Keratinocyte (primary cell): ENCODE measurements around the gene DPPA3. TPM values are rescaled to one million over a fixed set of nuclear protein-coding genes. Genes with fewer than 3 reads are reported as not detected.

Experiments used
- DNase-seq: peaks from one replicate; pipeline ENCODE4 v3.0.0-alpha.2; 2011; ENCODE audit warnings: low read depth, missing footprints, low spot score
- FAIRE-seq: peaks from 2 replicates; lab custom pipeline; 2011; peaks lifted over from hg19 to GRCh38; lab: Jason Lieb, UNC
- H2AFZ ChIP-seq: 2 replicates; pipeline ENCODE4 v1.6.0; 2012; ENCODE audit warnings: low read length, control low read depth, inconsistent platforms; ENCODE audit not compliant: control insufficient read depth
- H3K27ac ChIP-seq: 2 replicates; pipeline ENCODE4 v1.5.1; 2011; ENCODE audit warnings: low read length; ENCODE audit not compliant: control insufficient read depth, insufficient read depth
- H3K27me3 ChIP-seq: 3 replicates; pipeline ENCODE4 v1.6.0; 2011; ENCODE audit warnings: low read length; ENCODE audit not compliant: control insufficient read depth, insufficient read depth; ENCODE audit errors: extremely low read depth
- H3K36me3 ChIP-seq, 2 experiments: 2 replicates in 1 of 2; 3 replicates in 1 of 2; pipeline ENCODE4 v1.5.1; 2011; ENCODE audit warnings: low read length in 2 of 2, mild to moderate bottlenecking in 1 of 2; ENCODE audit not compliant: control insufficient read depth in 2 of 2, insufficient read depth in 2 of 2; ENCODE audit errors: extremely low read depth in 1 of 2
- H3K4me1 ChIP-seq: 3 replicates; pipeline ENCODE4 v1.5.1; 2011; ENCODE audit warnings: low read length; ENCODE audit not compliant: control insufficient read depth, insufficient read depth; ENCODE audit errors: extremely low read depth
- H3K4me2 ChIP-seq: 3 replicates; pipeline ENCODE4 v1.6.0; 2011; ENCODE audit warnings: low read depth, low read length; ENCODE audit not compliant: control insufficient read depth, insufficient read depth; ENCODE audit errors: extremely low read depth
- H3K4me3 ChIP-seq, 3 experiments: fragments of 200-600 bp in 1 of 3; sonication (generic) in 1 of 3; 2 replicates in 2 of 3; 3 replicates in 1 of 3; pipeline ENCODE4 v1.5.1; 2011 to 2016; ENCODE audit warnings: low read length in 3 of 3, mild to moderate bottlenecking in 3 of 3, control low read depth in 2 of 3, inconsistent platforms in 1 of 3, low read depth in 1 of 3, mixed read lengths in 1 of 3, mixed run types in 1 of 3, moderate library complexity in 1 of 3; ENCODE audit not compliant: control insufficient read depth in 2 of 3, insufficient read depth in 2 of 3; ENCODE audit errors: extremely low read depth in 1 of 3
- H3K79me2 ChIP-seq: 2 replicates; pipeline ENCODE4 v1.6.0; 2012; ENCODE audit warnings: low read length; ENCODE audit not compliant: control insufficient read depth, insufficient read depth
- H3K9ac ChIP-seq: 3 replicates; pipeline ENCODE4 v1.6.0; 2011; ENCODE audit warnings: low read length; ENCODE audit not compliant: control insufficient read depth, insufficient read depth; ENCODE audit errors: extremely low read depth
- H3K9me1 ChIP-seq: 3 replicates; pipeline ENCODE4 v1.6.0; 2011; ENCODE audit warnings: low read length; ENCODE audit not compliant: control insufficient read depth, insufficient read depth; ENCODE audit errors: extremely low read depth
- H3K9me3 ChIP-seq: 2 replicates; pipeline ENCODE4 v1.5.1; 2012; ENCODE audit warnings: low read depth, low read length; ENCODE audit not compliant: control insufficient read depth
- H4K20me1 ChIP-seq: 3 replicates; pipeline ENCODE4 v1.6.0; 2011; ENCODE audit warnings: low read length; ENCODE audit not compliant: control insufficient read depth, insufficient read depth; ENCODE audit errors: extremely low read depth
- EZH2 ChIP-seq: IDR thresholded peaks from one replicate; pipeline ENCODE4 v1.6.1; 2012; ENCODE audit warnings: inconsistent platforms, mild to moderate bottlenecking, low read length, moderate library complexity
- dilution Hi-C: fragments of 300-500 bp; cut with MboI; formaldehyde crosslinking; loops from one replicate; pipeline ENCODE4 v1.7.0; 2020; ENCODE audit warnings: low sequenced_read_pairs; ENCODE audit not compliant: extremely low pct_ligation_motif_present
- polyA plus RNA-seq, 5 experiments: library from polyadenylated mRNA; depleted of rRNA in 3 of 5; stranded (reverse) in 3 of 5; stranded (forward) in 1 of 5; unstranded in 1 of 5; fragments of >200 nt; gene quantifications; 1 replicate in 1 of 5; 2 replicates in 3 of 5; 3 replicates in 1 of 5; pipeline versions ENCODE4 v1.2.1 to v1.2.3, GENCODE V29; 2011 to 2012; ENCODE audit warnings: missing spikeins in 2 of 5, low read depth in 1 of 5, low replicate concordance in 1 of 5
- TF ChIP-seq, protein P1 (sequence below), 3 experiments: IDR thresholded peaks in 1 of 3; conservative IDR thresholded peaks in 1 of 3; optimal IDR thresholded peaks in 1 of 3; 2 replicates in 2 of 3; 3 replicates in 1 of 3; pipeline versions ENCODE3 to v1.5.1; 2011; ENCODE audit warnings: low read length in 3 of 3, mild to moderate bottlenecking in 3 of 3, moderate library complexity in 2 of 3, control low read depth in 1 of 3, inconsistent platforms in 1 of 3; ENCODE audit not compliant: insufficient read depth in 2 of 3; ENCODE audit errors: extremely low read depth in 1 of 3

Gene DPPA3
- polyA plus RNA-seq, 1 donor (not counting 4 experiments of a cell fraction or from before 2014, with no cell fraction given) = not detected

DNA sequence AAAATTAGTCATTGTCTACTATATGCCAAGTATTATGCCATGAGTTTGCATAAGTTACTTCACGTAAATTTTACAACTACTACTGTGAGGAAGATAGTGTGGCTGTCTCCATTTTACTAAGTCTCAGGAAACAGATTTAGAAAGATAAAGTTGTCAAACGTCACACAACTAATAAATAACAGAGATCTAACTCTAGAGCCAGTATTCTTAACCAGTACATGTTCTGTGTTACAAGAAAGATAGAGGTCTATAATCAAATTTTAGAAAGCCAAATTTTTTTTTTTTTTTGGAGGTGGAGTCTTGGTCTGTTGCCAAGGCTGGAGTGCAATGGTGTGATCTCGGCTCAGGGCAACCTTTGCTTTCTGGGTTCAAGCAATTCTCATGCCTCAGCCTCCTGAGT is 21.8 kb downstream of the DPPA3 start:
- no peaks in the 10 kb centered on the region for H3K36me3 ChIP-seq
- dilution Hi-C loops = no loop called here
- no peak for TF ChIP-seq EZH2
- TF ChIP-seq, protein P1, sequence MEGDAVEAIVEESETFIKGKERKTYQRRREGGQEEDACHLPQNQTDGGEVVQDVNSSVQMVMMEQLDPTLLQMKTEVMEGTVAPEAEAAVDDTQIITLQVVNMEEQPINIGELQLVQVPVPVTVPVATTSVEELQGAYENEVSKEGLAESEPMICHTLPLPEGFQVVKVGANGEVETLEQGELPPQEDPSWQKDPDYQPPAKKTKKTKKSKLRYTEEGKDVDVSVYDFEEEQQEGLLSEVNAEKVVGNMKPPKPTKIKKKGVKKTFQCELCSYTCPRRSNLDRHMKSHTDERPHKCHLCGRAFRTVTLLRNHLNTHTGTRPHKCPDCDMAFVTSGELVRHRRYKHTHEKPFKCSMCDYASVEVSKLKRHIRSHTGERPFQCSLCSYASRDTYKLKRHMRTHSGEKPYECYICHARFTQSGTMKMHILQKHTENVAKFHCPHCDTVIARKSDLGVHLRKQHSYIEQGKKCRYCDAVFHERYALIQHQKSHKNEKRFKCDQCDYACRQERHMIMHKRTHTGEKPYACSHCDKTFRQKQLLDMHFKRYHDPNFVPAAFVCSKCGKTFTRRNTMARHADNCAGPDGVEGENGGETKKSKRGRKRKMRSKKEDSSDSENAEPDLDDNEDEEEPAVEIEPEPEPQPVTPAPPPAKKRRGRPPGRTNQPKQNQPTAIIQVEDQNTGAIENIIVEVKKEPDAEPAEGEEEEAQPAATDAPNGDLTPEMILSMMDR (optimal IDR thresholded peaks at IDR 0.05 in 1 of 3, IDR thresholded peaks at IDR 0.05 in 1 of 3, conservative IDR thresholded peaks at IDR 0.05 in 1 of 3; ENCODE audit: extremely low read depth in 1 of 3, insufficient read depth in 2 of 3, low read length in 3 of 3) = no peak
- FAIRE-seq (no peak), DNase-seq (no peak)
- no peak overlapping the region for H3K4me2 ChIP-seq
- no peaks in the 10 kb centered on the region for H3K9me3 ChIP-seq
- H3K27me3 ChIP-seq = no peaks in the 10 kb centered on the region
- H4K20me1 ChIP-seq = no peaks in the 10 kb centered on the region
- H3K4me3 ChIP-seq = no peak overlapping the region
- H3K27ac ChIP-seq = no peak overlapping the region
- H2AFZ ChIP-seq = no peak overlapping the region
- H3K9ac ChIP-seq = no peak overlapping the region
- H3K9me1 ChIP-seq = no peaks in the 10 kb centered on the region
- H3K79me2 ChIP-seq = no peaks in the 10 kb centered on the region
- H3K4me1 ChIP-seq = no peaks in the 10 kb centered on the region

- H2AFZ ChIP-seq = no peak within 1 kb of the TSS
- no peak within 1 kb of the TSS for H3K9ac ChIP-seq
- no peaks in the 10 kb centered on the region for H3K27me3 ChIP-seq
- DNase-seq = no peak
- no peaks in the 10 kb centered on the region for H3K79me2 ChIP-seq
- no peak for FAIRE-seq
- no peak within 1 kb of the TSS for H3K27ac ChIP-seq
- H3K9me3 ChIP-seq = no peaks in the 10 kb centered on the region
- no peak within 1 kb of the TSS for H3K4me2 ChIP-seq
- no peaks in the 10 kb centered on the region for H3K4me1 ChIP-seq
- H3K9me1 ChIP-seq = no peaks in the 10 kb centered on the region
- H3K4me3 ChIP-seq = no peak within 1 kb of the TSS
- H3K36me3 ChIP-seq = no peaks in the 10 kb centered on the region
- TF ChIP-seq EZH2 = no peak
- H4K20me1 ChIP-seq = no peaks in the 10 kb centered on the region
- dilution Hi-C loops = no loop called here
Measured at GRCh38 chr12:7747246-7747645, 36.0 kb downstream of the DPPA3 start, which contains the start of gene CLEC4C. TSS of gene CLEC4C (minus strand) at chr12:7747375. CDS start at chr12:7747348, 27 bp downstream.

DNA sequence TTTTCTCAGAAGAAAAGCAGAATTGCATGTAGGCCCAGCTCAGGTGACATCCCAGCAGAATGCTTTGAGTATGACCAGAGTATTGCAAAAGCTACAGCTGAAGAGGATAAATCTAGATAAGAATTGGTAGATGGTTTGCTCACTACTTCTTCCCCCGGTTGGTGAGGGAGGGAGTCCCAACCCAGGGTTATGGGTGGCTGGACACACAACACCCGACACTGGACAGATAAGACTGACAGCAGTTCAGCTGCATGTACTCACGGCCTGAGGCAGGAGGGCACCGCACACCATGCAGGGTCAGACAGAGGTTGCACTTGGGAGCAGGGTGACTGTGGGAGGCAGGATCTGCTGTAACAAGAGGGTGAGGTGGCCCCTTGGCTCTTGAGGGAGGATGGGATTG is 37.6 kb downstream of the DPPA3 start:
- Histone ChIP-seq H3K4me3 (no peak overlapping the region), H3K4me1 (no peaks in the 10 kb centered on the region), H3K9ac (no peak overlapping the region), H2AFZ (no peak overlapping the region), H4K20me1 (no peaks in the 10 kb centered on the region), H3K9me3 (no peaks in the 10 kb centered on the region), H3K4me2 (no peak overlapping the region), H3K9me1 (no peaks in the 10 kb centered on the region), H3K79me2 (no peaks in the 10 kb centered on the region), H3K27ac (no peak overlapping the region), H3K27me3 (no peaks in the 10 kb centered on the region), H3K36me3 (no peaks in the 10 kb centered on the region)
- dilution Hi-C loops = no loop called here
- FAIRE-seq = no peak
- no peak for TF ChIP-seq EZH2
- TF ChIP-seq, protein P1 (optimal IDR thresholded peaks at IDR 0.05 in 1 of 3, IDR thresholded peaks at IDR 0.05 in 1 of 3, conservative IDR thresholded peaks at IDR 0.05 in 1 of 3; ENCODE audit: extremely low read depth in 1 of 3, insufficient read depth in 2 of 3, low read length in 3 of 3) = no peak
- DNase-seq = no peak
